ENCODE results near the gene NLGN2.

DNA sequence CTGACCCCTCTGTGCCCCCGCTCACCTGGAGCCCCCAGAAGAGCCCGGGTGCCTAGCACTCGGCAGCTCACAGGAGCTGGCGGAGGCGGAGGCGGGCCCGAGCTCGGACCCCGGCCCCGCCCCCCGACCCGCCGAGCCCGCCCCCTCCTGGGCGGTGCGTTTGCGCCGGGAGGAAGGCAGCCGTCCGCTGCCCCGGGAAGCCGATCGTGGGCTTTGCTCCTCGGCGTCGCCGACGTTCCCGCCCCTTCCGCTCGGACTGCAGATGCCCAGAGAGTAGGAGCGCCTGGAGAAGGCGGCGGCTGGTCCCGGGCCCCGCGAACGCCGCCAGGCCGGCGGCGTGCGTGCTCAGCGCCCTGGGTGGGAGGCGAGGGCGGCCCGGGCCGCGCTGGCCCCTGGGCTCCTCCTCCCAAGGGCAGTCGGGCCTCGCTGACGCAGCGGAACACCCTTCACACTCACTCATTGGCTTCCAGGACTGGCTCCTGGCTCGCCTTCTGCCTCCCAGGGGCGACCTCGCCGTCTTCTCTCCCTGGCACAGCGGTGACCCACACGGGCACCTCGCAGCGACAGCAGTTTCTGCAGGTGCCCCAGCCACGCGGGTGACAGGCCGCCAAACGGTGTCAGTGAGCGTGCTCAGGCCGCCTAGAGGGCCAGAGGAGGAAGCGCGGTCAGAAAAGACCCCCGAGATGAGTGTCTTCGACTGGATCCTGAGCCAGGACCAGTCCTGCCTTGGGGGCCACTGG lies 13.0 kb upstream of the NLGN2 start, which contains the start of gene PLSCR3:
- TF ChIP-seq, protein P1, sequence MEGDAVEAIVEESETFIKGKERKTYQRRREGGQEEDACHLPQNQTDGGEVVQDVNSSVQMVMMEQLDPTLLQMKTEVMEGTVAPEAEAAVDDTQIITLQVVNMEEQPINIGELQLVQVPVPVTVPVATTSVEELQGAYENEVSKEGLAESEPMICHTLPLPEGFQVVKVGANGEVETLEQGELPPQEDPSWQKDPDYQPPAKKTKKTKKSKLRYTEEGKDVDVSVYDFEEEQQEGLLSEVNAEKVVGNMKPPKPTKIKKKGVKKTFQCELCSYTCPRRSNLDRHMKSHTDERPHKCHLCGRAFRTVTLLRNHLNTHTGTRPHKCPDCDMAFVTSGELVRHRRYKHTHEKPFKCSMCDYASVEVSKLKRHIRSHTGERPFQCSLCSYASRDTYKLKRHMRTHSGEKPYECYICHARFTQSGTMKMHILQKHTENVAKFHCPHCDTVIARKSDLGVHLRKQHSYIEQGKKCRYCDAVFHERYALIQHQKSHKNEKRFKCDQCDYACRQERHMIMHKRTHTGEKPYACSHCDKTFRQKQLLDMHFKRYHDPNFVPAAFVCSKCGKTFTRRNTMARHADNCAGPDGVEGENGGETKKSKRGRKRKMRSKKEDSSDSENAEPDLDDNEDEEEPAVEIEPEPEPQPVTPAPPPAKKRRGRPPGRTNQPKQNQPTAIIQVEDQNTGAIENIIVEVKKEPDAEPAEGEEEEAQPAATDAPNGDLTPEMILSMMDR (IDR thresholded peaks at IDR 0.05; ENCODE audit: insufficient read depth, low read length) = no peak
- TF ChIP-seq, protein P2, sequence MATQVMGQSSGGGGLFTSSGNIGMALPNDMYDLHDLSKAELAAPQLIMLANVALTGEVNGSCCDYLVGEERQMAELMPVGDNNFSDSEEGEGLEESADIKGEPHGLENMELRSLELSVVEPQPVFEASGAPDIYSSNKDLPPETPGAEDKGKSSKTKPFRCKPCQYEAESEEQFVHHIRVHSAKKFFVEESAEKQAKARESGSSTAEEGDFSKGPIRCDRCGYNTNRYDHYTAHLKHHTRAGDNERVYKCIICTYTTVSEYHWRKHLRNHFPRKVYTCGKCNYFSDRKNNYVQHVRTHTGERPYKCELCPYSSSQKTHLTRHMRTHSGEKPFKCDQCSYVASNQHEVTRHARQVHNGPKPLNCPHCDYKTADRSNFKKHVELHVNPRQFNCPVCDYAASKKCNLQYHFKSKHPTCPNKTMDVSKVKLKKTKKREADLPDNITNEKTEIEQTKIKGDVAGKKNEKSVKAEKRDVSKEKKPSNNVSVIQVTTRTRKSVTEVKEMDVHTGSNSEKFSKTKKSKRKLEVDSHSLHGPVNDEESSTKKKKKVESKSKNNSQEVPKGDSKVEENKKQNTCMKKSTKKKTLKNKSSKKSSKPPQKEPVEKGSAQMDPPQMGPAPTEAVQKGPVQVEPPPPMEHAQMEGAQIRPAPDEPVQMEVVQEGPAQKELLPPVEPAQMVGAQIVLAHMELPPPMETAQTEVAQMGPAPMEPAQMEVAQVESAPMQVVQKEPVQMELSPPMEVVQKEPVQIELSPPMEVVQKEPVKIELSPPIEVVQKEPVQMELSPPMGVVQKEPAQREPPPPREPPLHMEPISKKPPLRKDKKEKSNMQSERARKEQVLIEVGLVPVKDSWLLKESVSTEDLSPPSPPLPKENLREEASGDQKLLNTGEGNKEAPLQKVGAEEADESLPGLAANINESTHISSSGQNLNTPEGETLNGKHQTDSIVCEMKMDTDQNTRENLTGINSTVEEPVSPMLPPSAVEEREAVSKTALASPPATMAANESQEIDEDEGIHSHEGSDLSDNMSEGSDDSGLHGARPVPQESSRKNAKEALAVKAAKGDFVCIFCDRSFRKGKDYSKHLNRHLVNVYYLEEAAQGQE (IDR thresholded peaks at IDR 0.05; ENCODE audit: insufficient replicate concordance, low read depth) = no peak

Measured in HL-60 (cell line).